Keratinocyte (primary cell): ENCODE results near the gene HBB. TPM values are rescaled to one million over a fixed set of nuclear protein-coding genes. Genes with fewer than 3 reads are reported as not detected.

ENCODE experiments used
- DNase-seq: peaks from one replicate; pipeline ENCODE4 v3.0.0-alpha.2; 2011; ENCODE audit warnings: low read depth, missing footprints, low spot score
- FAIRE-seq: peaks from 2 replicates; lab custom pipeline; 2011; peaks lifted over from hg19 to GRCh38; lab: Jason Lieb, UNC
- H2AFZ ChIP-seq: 2 replicates; pipeline ENCODE4 v1.6.0; 2012; ENCODE audit warnings: low read length, control low read depth, inconsistent platforms; ENCODE audit not compliant: control insufficient read depth
- H3K27ac ChIP-seq: 2 replicates; pipeline ENCODE4 v1.5.1; 2011; ENCODE audit warnings: low read length; ENCODE audit not compliant: control insufficient read depth, insufficient read depth
- H3K27me3 ChIP-seq: 3 replicates; pipeline ENCODE4 v1.6.0; 2011; ENCODE audit warnings: low read length; ENCODE audit not compliant: control insufficient read depth, insufficient read depth; ENCODE audit errors: extremely low read depth
- H3K36me3 ChIP-seq, 2 experiments: 2 replicates in 1 of 2; 3 replicates in 1 of 2; pipeline ENCODE4 v1.5.1; 2011; ENCODE audit warnings: low read length in 2 of 2, mild to moderate bottlenecking in 1 of 2; ENCODE audit not compliant: control insufficient read depth in 2 of 2, insufficient read depth in 2 of 2; ENCODE audit errors: extremely low read depth in 1 of 2
- H3K4me1 ChIP-seq: 3 replicates; pipeline ENCODE4 v1.5.1; 2011; ENCODE audit warnings: low read length; ENCODE audit not compliant: control insufficient read depth, insufficient read depth; ENCODE audit errors: extremely low read depth
- H3K4me2 ChIP-seq: 3 replicates; pipeline ENCODE4 v1.6.0; 2011; ENCODE audit warnings: low read depth, low read length; ENCODE audit not compliant: control insufficient read depth, insufficient read depth; ENCODE audit errors: extremely low read depth
- H3K4me3 ChIP-seq, 3 experiments: fragments of 200-600 bp in 1 of 3; sonication (generic) in 1 of 3; 2 replicates in 2 of 3; 3 replicates in 1 of 3; pipeline ENCODE4 v1.5.1; 2011 to 2016; ENCODE audit warnings: low read length in 3 of 3, mild to moderate bottlenecking in 3 of 3, control low read depth in 2 of 3, inconsistent platforms in 1 of 3, low read depth in 1 of 3, mixed read lengths in 1 of 3, mixed run types in 1 of 3, moderate library complexity in 1 of 3; ENCODE audit not compliant: control insufficient read depth in 2 of 3, insufficient read depth in 2 of 3; ENCODE audit errors: extremely low read depth in 1 of 3
- H3K79me2 ChIP-seq: 2 replicates; pipeline ENCODE4 v1.6.0; 2012; ENCODE audit warnings: low read length; ENCODE audit not compliant: control insufficient read depth, insufficient read depth
- H3K9ac ChIP-seq: 3 replicates; pipeline ENCODE4 v1.6.0; 2011; ENCODE audit warnings: low read length; ENCODE audit not compliant: control insufficient read depth, insufficient read depth; ENCODE audit errors: extremely low read depth
- H3K9me1 ChIP-seq: 3 replicates; pipeline ENCODE4 v1.6.0; 2011; ENCODE audit warnings: low read length; ENCODE audit not compliant: control insufficient read depth, insufficient read depth; ENCODE audit errors: extremely low read depth
- H3K9me3 ChIP-seq: 2 replicates; pipeline ENCODE4 v1.5.1; 2012; ENCODE audit warnings: low read depth, low read length; ENCODE audit not compliant: control insufficient read depth
- H4K20me1 ChIP-seq: 3 replicates; pipeline ENCODE4 v1.6.0; 2011; ENCODE audit warnings: low read length; ENCODE audit not compliant: control insufficient read depth, insufficient read depth; ENCODE audit errors: extremely low read depth
- EZH2 ChIP-seq: IDR thresholded peaks from one replicate; pipeline ENCODE4 v1.6.1; 2012; ENCODE audit warnings: inconsistent platforms, mild to moderate bottlenecking, low read length, moderate library complexity
- dilution Hi-C: fragments of 300-500 bp; cut with MboI; formaldehyde crosslinking; loops from one replicate; pipeline ENCODE4 v1.7.0; 2020; ENCODE audit warnings: low sequenced_read_pairs; ENCODE audit not compliant: extremely low pct_ligation_motif_present
- polyA plus RNA-seq, 5 experiments: library from polyadenylated mRNA; depleted of rRNA in 3 of 5; stranded (reverse) in 3 of 5; stranded (forward) in 1 of 5; unstranded in 1 of 5; fragments of >200 nt; gene quantifications; 1 replicate in 1 of 5; 2 replicates in 3 of 5; 3 replicates in 1 of 5; pipeline versions ENCODE4 v1.2.1 to v1.2.3, GENCODE V29; 2011 to 2012; ENCODE audit warnings: missing spikeins in 2 of 5, low read depth in 1 of 5, low replicate concordance in 1 of 5
- TF ChIP-seq, protein P1 (sequence below), 3 experiments: IDR thresholded peaks in 1 of 3; conservative IDR thresholded peaks in 1 of 3; optimal IDR thresholded peaks in 1 of 3; 2 replicates in 2 of 3; 3 replicates in 1 of 3; pipeline versions ENCODE3 to v1.5.1; 2011; ENCODE audit warnings: low read length in 3 of 3, mild to moderate bottlenecking in 3 of 3, moderate library complexity in 2 of 3, control low read depth in 1 of 3, inconsistent platforms in 1 of 3; ENCODE audit not compliant: insufficient read depth in 2 of 3; ENCODE audit errors: extremely low read depth in 1 of 3

Gene HBB
- polyA plus RNA-seq, 1 donor (not counting 4 experiments of a cell fraction or from before 2014, with no cell fraction given), result not detected

DNA sequence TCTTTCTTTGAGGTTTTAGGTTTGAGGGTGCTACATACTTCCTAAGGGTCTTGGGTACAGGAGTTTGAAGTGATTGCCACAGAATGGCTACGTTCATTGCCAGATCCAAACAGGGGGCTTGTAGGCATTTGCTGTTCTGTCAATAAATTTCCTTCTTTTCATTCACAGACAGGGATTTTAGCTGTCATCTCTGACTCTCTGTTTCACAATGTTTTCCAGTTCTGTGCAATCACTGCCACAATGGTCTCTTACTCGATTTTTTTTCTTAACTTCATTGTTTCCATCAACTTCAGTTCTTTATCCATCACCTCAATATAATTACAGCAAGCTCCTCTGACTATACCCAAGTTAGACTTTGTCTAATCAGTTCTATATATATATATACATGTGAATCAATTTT lies 13.6 kb upstream of the HBB start:
- Histone ChIP-seq H3K27ac (no peak overlapping the region), H3K9me3 (no peaks in the 10 kb centered on the region), H3K4me1 (no peaks in the 10 kb centered on the region), H3K27me3 (no peaks in the 10 kb centered on the region), H3K9ac (no peak overlapping the region), H3K4me2 (no peak overlapping the region), H3K4me3 (no peak overlapping the region), H2AFZ (no peak overlapping the region), H3K9me1 (no peaks in the 10 kb centered on the region), H4K20me1 (no peaks in the 10 kb centered on the region), H3K79me2 (no peaks in the 10 kb centered on the region), H3K36me3 (no peaks in the 10 kb centered on the region)
- DNase-seq (no peak), FAIRE-seq (no peak)
- dilution Hi-C loops, result no loop called here
- TF ChIP-seq, protein P1, sequence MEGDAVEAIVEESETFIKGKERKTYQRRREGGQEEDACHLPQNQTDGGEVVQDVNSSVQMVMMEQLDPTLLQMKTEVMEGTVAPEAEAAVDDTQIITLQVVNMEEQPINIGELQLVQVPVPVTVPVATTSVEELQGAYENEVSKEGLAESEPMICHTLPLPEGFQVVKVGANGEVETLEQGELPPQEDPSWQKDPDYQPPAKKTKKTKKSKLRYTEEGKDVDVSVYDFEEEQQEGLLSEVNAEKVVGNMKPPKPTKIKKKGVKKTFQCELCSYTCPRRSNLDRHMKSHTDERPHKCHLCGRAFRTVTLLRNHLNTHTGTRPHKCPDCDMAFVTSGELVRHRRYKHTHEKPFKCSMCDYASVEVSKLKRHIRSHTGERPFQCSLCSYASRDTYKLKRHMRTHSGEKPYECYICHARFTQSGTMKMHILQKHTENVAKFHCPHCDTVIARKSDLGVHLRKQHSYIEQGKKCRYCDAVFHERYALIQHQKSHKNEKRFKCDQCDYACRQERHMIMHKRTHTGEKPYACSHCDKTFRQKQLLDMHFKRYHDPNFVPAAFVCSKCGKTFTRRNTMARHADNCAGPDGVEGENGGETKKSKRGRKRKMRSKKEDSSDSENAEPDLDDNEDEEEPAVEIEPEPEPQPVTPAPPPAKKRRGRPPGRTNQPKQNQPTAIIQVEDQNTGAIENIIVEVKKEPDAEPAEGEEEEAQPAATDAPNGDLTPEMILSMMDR (optimal IDR thresholded peaks at IDR 0.05 in 1 of 3, IDR thresholded peaks at IDR 0.05 in 1 of 3, conservative IDR thresholded peaks at IDR 0.05 in 1 of 3; ENCODE audit: extremely low read depth in 1 of 3, insufficient read depth in 2 of 3, low read length in 3 of 3), result no peak
- TF ChIP-seq EZH2, result no peak

DNA sequence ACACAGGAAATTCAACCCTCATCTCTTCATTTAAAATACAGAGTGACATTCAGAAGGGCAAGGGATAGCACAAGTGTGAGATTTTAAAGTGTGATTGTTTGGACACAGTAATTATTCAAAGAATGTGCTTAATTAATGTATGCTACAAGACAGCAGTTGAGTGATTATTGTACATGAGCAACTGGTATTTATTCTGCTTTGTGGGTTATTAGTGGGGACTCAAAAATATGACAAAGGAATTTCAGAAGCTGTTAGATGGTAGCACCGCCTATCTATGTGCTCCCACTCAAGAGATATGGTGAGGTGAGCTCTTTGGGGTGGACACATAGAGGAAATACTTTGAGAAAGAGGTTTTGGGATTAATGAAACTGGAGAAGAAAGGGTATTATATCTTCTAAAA lies 13.2 kb upstream of the HBB start:
- H3K79me2 ChIP-seq, result no peaks in the 10 kb centered on the region
- H3K4me2 ChIP-seq, result no peak overlapping the region
- no peaks in the 10 kb centered on the region for H3K4me1 ChIP-seq
- no peaks in the 10 kb centered on the region for H4K20me1 ChIP-seq
- no peaks in the 10 kb centered on the region for H3K9me1 ChIP-seq
- H3K27me3 ChIP-seq, result no peaks in the 10 kb centered on the region
- FAIRE-seq (no peak), DNase-seq (no peak)
- H3K36me3 ChIP-seq, result no peaks in the 10 kb centered on the region
- H2AFZ ChIP-seq, result no peak overlapping the region
- TF ChIP-seq, protein P1 (optimal IDR thresholded peaks at IDR 0.05 in 1 of 3, IDR thresholded peaks at IDR 0.05 in 1 of 3, conservative IDR thresholded peaks at IDR 0.05 in 1 of 3; ENCODE audit: extremely low read depth in 1 of 3, insufficient read depth in 2 of 3, low read length in 3 of 3), result no peak
- no peak for TF ChIP-seq EZH2
- no peak overlapping the region for H3K27ac ChIP-seq
- no peak overlapping the region for H3K4me3 ChIP-seq
- dilution Hi-C loops, result no loop called here
- no peaks in the 10 kb centered on the region for H3K9me3 ChIP-seq
- H3K9ac ChIP-seq, result no peak overlapping the region
